Endothelial cell of umbilical vein (primary cell): ENCODE data around the gene MEF2C. TPM values are rescaled to one million over a fixed set of nuclear protein-coding genes. Genes with fewer than 3 reads are reported as not detected.

Source experiments
- BruUV-seq: library from RNA; stranded (reverse); fragments of 400-500 nt; replicated peaks from 2 replicates; lab custom pipeline; 2021; lab: Mats Ljungman, UMichigan
- CTCF ChIA-PET: fragments of 300-600, 350-600 bp; sonication (Branson Sonifier 250); formaldehyde crosslinking; loops from one replicate; lab custom pipeline; 2021; ENCODE audit warnings: antibody characterized with exemption, inconsistent platforms; lab: Charles Lee
- POLR2A ChIA-PET: fragments of 300-600, 350-600 bp; sonication (Branson Sonifier 250); formaldehyde crosslinking; loops from one replicate; lab custom pipeline; 2021; ENCODE audit warnings: antibody characterized with exemption, inconsistent platforms; lab: Charles Lee
- DNase-seq: peaks from one replicate; pipeline ENCODE4 v3.0.0-alpha.2; 2011; ENCODE audit warnings: low read depth, low spot score
- FAIRE-seq: peaks from 2 replicates; lab custom pipeline; 2011; peaks lifted over from hg19 to GRCh38; lab: Jason Lieb, UNC
- H2AFZ ChIP-seq: 2 replicates; pipeline ENCODE4 v1.6.0; 2012; ENCODE audit warnings: low read depth, low read length, control low read depth, inconsistent platforms
- H3K27ac ChIP-seq: 2 replicates; pipeline ENCODE4 v1.5.1; 2011; ENCODE audit warnings: low read depth, mild to moderate bottlenecking, control low read depth, low read length, moderate library complexity; ENCODE audit not compliant: insufficient read depth
- H3K27me3 ChIP-seq, 2 experiments: 2 replicates each; pipeline versions ENCODE4 v1.6.0 to v1.6.1; 2011; ENCODE audit warnings: low read length in 2 of 2, mixed read lengths in 1 of 2; ENCODE audit not compliant: control insufficient read depth in 2 of 2, insufficient read depth in 2 of 2
- H3K36me3 ChIP-seq, 2 experiments: 2 replicates in 1 of 2; 3 replicates in 1 of 2; pipeline ENCODE4 v1.5.1; 2011; ENCODE audit warnings: low read length in 2 of 2, mild to moderate bottlenecking in 1 of 2, moderate library complexity in 1 of 2; ENCODE audit not compliant: control insufficient read depth in 2 of 2, insufficient read depth in 2 of 2; ENCODE audit errors: extremely low read depth in 1 of 2
- H3K4me1 ChIP-seq: 3 replicates; pipeline ENCODE4 v1.5.1; 2011; ENCODE audit warnings: mild to moderate bottlenecking, low read length; ENCODE audit not compliant: control insufficient read depth, insufficient read depth; ENCODE audit errors: extremely low read depth
- H3K4me2 ChIP-seq: 2 replicates; pipeline ENCODE4 v1.6.1; 2011; ENCODE audit warnings: low read length, control low read depth, mixed read lengths; ENCODE audit not compliant: insufficient read depth
- H3K4me3 ChIP-seq, 3 experiments: fragments of 200-600 bp in 1 of 3; sonication (generic), shearing (Covaris generic) in 1 of 3; replicated peaks in 1 of 3; 2 replicates each; pipeline ENCODE4 v1.5.1; 2011 to 2016; ENCODE audit warnings: control low read depth in 3 of 3, low read length in 3 of 3, mild to moderate bottlenecking in 2 of 3, inconsistent platforms in 1 of 3, low read depth in 1 of 3, moderate library complexity in 1 of 3; ENCODE audit not compliant: insufficient read depth in 1 of 3
- H3K79me2 ChIP-seq: 2 replicates; pipeline ENCODE4 v1.6.0; 2012; ENCODE audit warnings: low read length, inconsistent platforms; ENCODE audit not compliant: control insufficient read depth, insufficient read depth
- H3K9ac ChIP-seq: replicated peaks from 2 replicates; pipeline ENCODE3; 2011; ENCODE audit warnings: low read length, control low read depth; ENCODE audit not compliant: insufficient read depth; ENCODE audit errors: extremely low read depth
- H3K9me1 ChIP-seq: replicated peaks from 3 replicates; pipeline ENCODE4 v1.6.0; 2011; ENCODE audit warnings: mild to moderate bottlenecking, low read length; ENCODE audit not compliant: control insufficient read depth, insufficient read depth; ENCODE audit errors: extremely low read depth
- H3K9me3 ChIP-seq: replicated peaks from 2 replicates; pipeline ENCODE4 v1.5.1; 2012; ENCODE audit warnings: low read length, inconsistent platforms; ENCODE audit not compliant: control insufficient read depth, insufficient read depth
- H4K20me1 ChIP-seq: replicated peaks from 2 replicates; pipeline ENCODE3; 2011; ENCODE audit warnings: mild to moderate bottlenecking, low read length; ENCODE audit not compliant: control insufficient read depth, insufficient read depth; ENCODE audit errors: extremely low read depth
- CTCF ChIP-seq, 2 donors: IDR thresholded peaks; 1 replicate in 1 of 2; 2 replicates in 1 of 2; pipeline ENCODE4 v1.5.1; 2011; ENCODE audit warnings: low read length in 2 of 2, mild to moderate bottlenecking in 2 of 2, moderate library complexity in 2 of 2, control low read depth in 1 of 2, inconsistent platforms in 1 of 2, low read depth in 1 of 2; ENCODE audit not compliant: insufficient read depth in 1 of 2; ENCODE audit errors: extremely low read depth in 1 of 2
- EZH2 ChIP-seq: IDR thresholded peaks from 2 replicates; pipeline ENCODE4 v1.6.1; 2012; ENCODE audit warnings: borderline replicate concordance, low read depth, mild to moderate bottlenecking, moderate library complexity, low read length, inconsistent platforms; ENCODE audit not compliant: severe bottlenecking
- FOS ChIP-seq: IDR thresholded peaks from 2 replicates; pipeline ENCODE4 v1.6.1; 2011; ENCODE audit warnings: mild to moderate bottlenecking, low read length, moderate library complexity, borderline replicate concordance; ENCODE audit not compliant: insufficient read depth
- GATA2 ChIP-seq: IDR thresholded peaks from 2 replicates; pipeline ENCODE4 v1.7.0; 2011; ENCODE audit warnings: low read depth, mild to moderate bottlenecking, moderate library complexity, mixed read lengths, low read length; ENCODE audit not compliant: insufficient read length, insufficient read depth
- JUN ChIP-seq: IDR thresholded peaks from 2 replicates; pipeline ENCODE4 v1.6.1; 2011; ENCODE audit warnings: borderline replicate concordance, low read depth; ENCODE audit not compliant: insufficient read length, insufficient read depth
- MAX ChIP-seq: IDR thresholded peaks from 2 replicates; pipeline ENCODE4 v1.6.1; 2011; ENCODE audit not compliant: insufficient read depth, insufficient read length
- MYC ChIP-seq: IDR thresholded peaks from one replicate; pipeline ENCODE4 v1.6.1; 2011; ENCODE audit warnings: mild to moderate bottlenecking, low read depth, low read length
- POLR2A ChIP-seq: IDR thresholded peaks from 2 replicates; pipeline ENCODE4 v1.6.1; 2012; ENCODE audit warnings: low read depth, mild to moderate bottlenecking, control low read depth, low read length
- POLR2AphosphoS5 ChIP-seq: IDR thresholded peaks from 2 replicates; pipeline ENCODE4 v1.6.1; 2012; ENCODE audit warnings: low read depth, mild to moderate bottlenecking, control low read depth, low read length, moderate library complexity; ENCODE audit not compliant: insufficient read depth
- dilution Hi-C: fragments of 300-500 bp; cut with MboI; formaldehyde crosslinking; loops from one replicate; pipeline ENCODE4 v1.15.0; 2019; ENCODE audit warnings: low sequenced_read_pairs; ENCODE audit not compliant: extremely low pct_ligation_motif_present
- intact Hi-C: fragments of 100-400 bp; cut with micrococcal nuclease; formaldehyde crosslinking; loops from one replicate; pipeline ENCODE4 v1.10.0; 2022
- polyA plus RNA-seq, 4 experiments: library from polyadenylated mRNA; depleted of rRNA in 3 of 4; stranded (reverse) in 3 of 4; unstranded in 1 of 4; fragments of >200 nt; gene quantifications; 2 replicates each; pipeline versions ENCODE4 v1.2.1 to v1.2.3, GENCODE V29; 2011 to 2012; ENCODE audit warnings: missing spikeins in 1 of 4
- total RNA-seq: library from RNA; stranded (reverse); gene quantifications from 2 replicates; pipeline ENCODE4 v1.2.3, GENCODE V29; 2021

The MEF2C gene
- total and polyA plus RNA-seq, 2 donors (not counting 3 experiments of a cell fraction or from before 2014, with no cell fraction given) = 21.2 to 67.7 TPM

- H3K9me1 ChIP-seq = no peaks in the 10 kb centered on the region
- ChIA-PET CTCF (interaction anchor here (1.0 to 1.2 kb wide), 2 partner anchors 92 to 150 kb away, joined by 3 read pairs; no protein-coding TSS in a partner anchor), POLR2A (no interaction called here)
- peaks cover under 1 to 1% of the 10 kb centered on the region in 2 experiments for H3K36me3 ChIP-seq
- no peaks in the 10 kb centered on the region for H3K27me3 ChIP-seq
- no peaks in the 10 kb centered on the region for H4K20me1 ChIP-seq
- peaks cover 62% of the 10 kb centered on the region for H3K79me2 ChIP-seq
- DNase-seq (peak; percentile 78), FAIRE-seq (no peak)
- no peak overlapping the region for H3K4me3 ChIP-seq
- dilution Hi-C loops = no loop called here
- H3K9ac ChIP-seq = no peak overlapping the region
- no peak overlapping the region for H3K27ac ChIP-seq
- TF ChIP-seq POLR2AphosphoS5 (no peak), MYC (no peak), CTCF (IDR thresholded peaks at IDR 0.05; ENCODE audit: extremely low read depth in 1 of 2, insufficient read depth in 1 of 2, low read depth in 1 of 2, low read length in 2 of 2) (no peak), GATA2 (no peak), EZH2 (no peak)
- intact Hi-C loops = no loop called here
- BruUV-seq = no TSS peak
- H2AFZ ChIP-seq = no peak overlapping the region
- H3K4me1 ChIP-seq = peaks cover 44% of the 10 kb centered on the region
- peak overlapping the region; percentile 26 for H3K4me2 ChIP-seq
- H3K9me3 ChIP-seq = no peaks in the 10 kb centered on the region
Measured at GRCh38 chr5:88877826-88878225, 5.2 kb downstream of the MEF2C start.

GRCh38 chr5:88876714-88877113 lies 6.3 kb downstream of the MEF2C start:
- H2AFZ ChIP-seq = no peak overlapping the region
- no peaks in the 10 kb centered on the region for H3K9me1 ChIP-seq
- H3K4me1 ChIP-seq = peaks cover 44% of the 10 kb centered on the region
- H3K36me3 ChIP-seq = peaks cover 2 to 3% of the 10 kb centered on the region in 2 experiments
- intact Hi-C loops = no loop called here
- no TSS peak for BruUV-seq
- POLR2A ChIA-PET = no interaction called here
- H3K27me3 ChIP-seq = no peaks in the 10 kb centered on the region
- no peak for TF ChIP-seq FOS
- no peak for TF ChIP-seq MAX
- no peak for TF ChIP-seq CTCF (IDR thresholded peaks at IDR 0.05; ENCODE audit: extremely low read depth in 1 of 2, insufficient read depth in 1 of 2, low read depth in 1 of 2, low read length in 2 of 2)
- no peak for TF ChIP-seq JUN
- no peak for TF ChIP-seq MYC
- no peak for TF ChIP-seq POLR2A
- no peak for TF ChIP-seq POLR2AphosphoS5
- no peak for TF ChIP-seq EZH2
- TF ChIP-seq GATA2 = no peak
- dilution Hi-C loops = no loop called here
- no peak overlapping the region for H3K9ac ChIP-seq
- no peaks in the 10 kb centered on the region for H3K9me3 ChIP-seq
- no peaks in the 10 kb centered on the region for H4K20me1 ChIP-seq
- H3K27ac ChIP-seq = no peak overlapping the region
- CTCF ChIA-PET = no interaction called here
- no peak overlapping the region for H3K4me3 ChIP-seq
- DNase-seq (no peak), FAIRE-seq (no peak)
- H3K4me2 ChIP-seq = no peak overlapping the region
- H3K79me2 ChIP-seq = peaks cover 55% of the 10 kb centered on the region
